ENCODE results near the gene VTI1A.
"Not testable (repeated sequence)": the region's sequence is repeated elsewhere in the genome, so short reads cannot be mapped to it uniquely, and the experiment has no call there.

The VTI1A gene

GRCh38 chr10:112835944-112836451, 389.0 kb downstream of the VTI1A start:
- peak; percentile 77 for DNase-seq (ENCODE audit: low read depth)

- no peak for DNase-seq (ENCODE audit: low read depth)
Measured at GRCh38 chr10:112838784-112839481, 391.9 kb downstream of the VTI1A start.

- no peak for DNase-seq (ENCODE audit: low read depth)
Measured at GRCh38 chr10:112839928-112840654, 393.1 kb downstream of the VTI1A start.

GRCh38 chr10:112841549-112841948, 394.5 kb downstream of the VTI1A start:
- no peak for DNase-seq (ENCODE audit: low read depth)

GRCh38 chr10:112842832-112843360, 395.9 kb downstream of the VTI1A start:
- no peak for DNase-seq (ENCODE audit: low read depth)

GRCh38 chr10:112843623-112844022, 396.6 kb downstream of the VTI1A start:
- DNase-seq (ENCODE audit: low read depth), result no peak

- DNase-seq (ENCODE audit: low read depth), result no peak
Measured at GRCh38 chr10:112844681-112845544, 397.9 kb downstream of the VTI1A start.

GRCh38 chr10:112847778-112848177, 400.8 kb downstream of the VTI1A start:
- no peak for DNase-seq (ENCODE audit: low read depth)

- DNase-seq (ENCODE audit: low read depth), result no peak
Measured at GRCh38 chr10:112848228-112848627, 401.2 kb downstream of the VTI1A start.

- DNase-seq (ENCODE audit: low read depth), result no peak
Measured at GRCh38 chr10:112848868-112849430, 401.9 kb downstream of the VTI1A start.

GRCh38 chr10:112849546-112849945, 402.5 kb downstream of the VTI1A start:
- no peak for DNase-seq (ENCODE audit: low read depth)

- DNase-seq (ENCODE audit: low read depth), result no peak
Measured at GRCh38 chr10:112851181-112851580, 404.2 kb downstream of the VTI1A start.

- DNase-seq (ENCODE audit: low read depth), result no peak
Measured at GRCh38 chr10:112851588-112852211, 404.7 kb downstream of the VTI1A start.

- DNase-seq (ENCODE audit: low read depth), result no peak
Measured at GRCh38 chr10:112852306-112852705, 405.3 kb downstream of the VTI1A start.

GRCh38 chr10:112855134-112855533, 408.1 kb downstream of the VTI1A start:
- no peak for DNase-seq (ENCODE audit: low read depth)

- no peak for DNase-seq (ENCODE audit: low read depth)
Measured at GRCh38 chr10:112857493-112857892, 410.5 kb downstream of the VTI1A start.

GRCh38 chr10:112858986-112859651, 412.1 kb downstream of the VTI1A start:
- DNase-seq (ENCODE audit: low read depth), result no peak

GRCh38 chr10:112859793-112860192, 412.8 kb downstream of the VTI1A start:
- no peak for DNase-seq (ENCODE audit: low read depth)

GRCh38 chr10:112863461-112863860, 416.4 kb downstream of the VTI1A start:
- DNase-seq (ENCODE audit: low read depth), result not testable (repeated sequence)
